Vagina (tissue), 2 donors: Measurements from ENCODE around the gene TTC3. TPM values are rescaled to one million over a fixed set of nuclear protein-coding genes. Genes with fewer than 3 reads are reported as not detected.

Source experiments
- DNase-seq, 2 donors: peaks; one replicate each; pipeline ENCODE4 v3.0.0-alpha.2; 2017; ENCODE audit errors: extremely low spot score in 2 of 2
- H3K27ac ChIP-seq: fragments of 200-600 bp; sonication (generic); one replicate; pipeline ENCODE4 v1.5.1; 2019
- H3K27me3 ChIP-seq: fragments of 200-600 bp; sonication (generic); one replicate; pipeline ENCODE4 v1.5.1; 2019
- H3K36me3 ChIP-seq, 2 donors: fragments of 200-600 bp; sonication (generic); one replicate each; pipeline ENCODE4 v1.5.1; 2017 to 2019
- H3K4me1 ChIP-seq: fragments of 200-600 bp; sonication (generic); one replicate; pipeline ENCODE4 v1.5.1; 2019
- H3K4me3 ChIP-seq, 2 donors: fragments of 200-600 bp; sonication (generic); 1 replicate in 1 of 2; 2 replicates in 1 of 2; pipeline ENCODE4 v1.5.1; 2016 to 2019
- H3K9me3 ChIP-seq: fragments of 200-600 bp; sonication (generic); one replicate; pipeline ENCODE4 v1.5.1; 2019
- CTCF ChIP-seq, 3 experiments: fragments of 450-650 bp in 2 of 3; fragments of 200-600 bp in 1 of 3; sonication (generic) in 1 of 3; IDR thresholded peaks; one replicate each; pipeline ENCODE4 v1.5.1; 2017 to 2019; ENCODE audit warnings: antibody characterized with exemption in 3 of 3, mild to moderate bottlenecking in 2 of 3, moderate library complexity in 2 of 3
- POLR2A ChIP-seq, 2 donors: fragments of 450-650 bp; IDR thresholded peaks; one replicate each; pipeline ENCODE4 v1.6.1; 2017; ENCODE audit warnings: antibody characterized with exemption in 2 of 2, mild to moderate bottlenecking in 2 of 2, moderate library complexity in 2 of 2
- POLR2AphosphoS5 ChIP-seq, 2 donors: sonication (generic); formaldehyde crosslinking; IDR thresholded peaks; one replicate each; pipeline ENCODE4 v1.9.0; 2017; ENCODE audit warnings: antibody characterized with exemption in 2 of 2, mild to moderate bottlenecking in 2 of 2, low read depth in 1 of 2; ENCODE audit not compliant: insufficient read depth in 1 of 2
- intact Hi-C: fragments of 100-400 bp; cut with DNase I; formaldehyde crosslinking; loops from one replicate; pipeline ENCODE4 v1.15.1; 2023
- total RNA-seq: library from RNA; depleted of rRNA; stranded (reverse); fragments of >200 nt; gene quantifications from one replicate; pipeline ENCODE4 v1.2.3, GENCODE V29; 2016

The TTC3 gene
- total RNA-seq, 1 donor from 2014 or later, result 98.0 TPM

- intact Hi-C loops, result no loop called here
- H3K36me3 ChIP-seq, result peaks cover 0 to 36% of the 10 kb centered on the region in 2 donors
- H3K27ac ChIP-seq, result no peak overlapping the region
- TF ChIP-seq CTCF (IDR thresholded peaks at IDR 0.05), result no peak
- no peak for TF ChIP-seq POLR2AphosphoS5 (IDR thresholded peaks at IDR 0.05; ENCODE audit: insufficient read depth in 1 of 2, low read depth in 1 of 2)
- TF ChIP-seq POLR2A (IDR thresholded peaks at IDR 0.05), result no peak
- no peaks in the 10 kb centered on the region for H3K9me3 ChIP-seq
- H3K27me3 ChIP-seq, result no peaks in the 10 kb centered on the region
- no peaks in the 10 kb centered on the region for H3K4me1 ChIP-seq
- peak in 1 of 2 donors; percentile 42 for DNase-seq
- H3K4me3 ChIP-seq, result no peak overlapping the region
These were observed 127.8 kb downstream of the TTC3 start for GRCh38 chr21:37200641-37201480.

GRCh38 chr21:37202221-37203110 is 129.4 kb downstream of the TTC3 start:
- H3K27ac ChIP-seq, result no peak overlapping the region
- DNase-seq, result peak in 1 of 2 donors; percentile 13
- no peaks in the 10 kb centered on the region for H3K27me3 ChIP-seq
- H3K9me3 ChIP-seq, result no peaks in the 10 kb centered on the region
- H3K4me1 ChIP-seq, result peaks cover 6% of the 10 kb centered on the region
- H3K4me3 ChIP-seq, result no peak overlapping the region
- intact Hi-C loops, result no loop called here
- H3K36me3 ChIP-seq, result peaks cover 0 to 30% of the 10 kb centered on the region in 2 donors
- TF ChIP-seq POLR2A (IDR thresholded peaks at IDR 0.05) (no peak), POLR2AphosphoS5 (IDR thresholded peaks at IDR 0.05; ENCODE audit: insufficient read depth in 1 of 2, low read depth in 1 of 2) (no peak), CTCF (IDR thresholded peaks at IDR 0.05) (no peak)

GRCh38 chr21:37204580-37204979 is 131.5 kb downstream of the TTC3 start:
- TF ChIP-seq POLR2A (IDR thresholded peaks at IDR 0.05) (no peak), CTCF (IDR thresholded peaks at IDR 0.05) (no peak), POLR2AphosphoS5 (IDR thresholded peaks at IDR 0.05; ENCODE audit: insufficient read depth in 1 of 2, low read depth in 1 of 2) (no peak)
- no peaks in the 10 kb centered on the region for H3K9me3 ChIP-seq
- peaks cover 0 to 30% of the 10 kb centered on the region in 2 donors for H3K36me3 ChIP-seq
- DNase-seq, result peak in 1 of 2 donors; percentile 58
- intact Hi-C loops, result no loop called here
- H3K4me1 ChIP-seq, result peaks cover 9% of the 10 kb centered on the region
- H3K4me3 ChIP-seq, result no peak overlapping the region
- no peaks in the 10 kb centered on the region for H3K27me3 ChIP-seq
- no peak overlapping the region for H3K27ac ChIP-seq

- no peak overlapping the region for H3K27ac ChIP-seq
- intact Hi-C loops, result no loop called here
These were observed 133.4 kb downstream of the TTC3 start for GRCh38 chr21:37206496-37206895.

More at GRCh38 chr21:37206496-37206895, 133.4 kb downstream of the TTC3 start:
- Histone ChIP-seq H3K4me1 (peaks cover 9% of the 10 kb centered on the region), H3K27me3 (no peaks in the 10 kb centered on the region), H3K4me3 (no peak overlapping the region), H3K36me3 (peaks cover 0 to 17% of the 10 kb centered on the region in 2 donors), H3K9me3 (no peaks in the 10 kb centered on the region)
- no peak for TF ChIP-seq POLR2AphosphoS5 (IDR thresholded peaks at IDR 0.05; ENCODE audit: insufficient read depth in 1 of 2, low read depth in 1 of 2)
- no peak for TF ChIP-seq POLR2A (IDR thresholded peaks at IDR 0.05)
- no peak for TF ChIP-seq CTCF (IDR thresholded peaks at IDR 0.05)
- DNase-seq, result peak in 1 of 2 donors; percentile 54
